Stimulated activated CD8-positive, alpha-beta memory T cell treated with anti-CD3 and anti-CD28 coated beads, Interleukin-2, amount 100 ng/mL, for 1 hour (primary cell): ENCODE data around the gene ST7.

ENCODE experiments used
- DNase-seq, 2 donors: peaks; one replicate each; pipeline ENCODE4 v3.0.0-alpha.2; 2020; ENCODE audit warnings: low read depth in 2 of 2

The ST7 gene

GRCh38 chr7:117130262-117130661 is 177.0 kb downstream of the ST7 start:
- no peak for DNase-seq

- DNase-seq = no peak
Measured at GRCh38 chr7:117132321-117133120, 179.2 kb downstream of the ST7 start.

- no peak for DNase-seq
Measured at GRCh38 chr7:117133125-117133524, 179.8 kb downstream of the ST7 start.

- DNase-seq = no peak
Measured at GRCh38 chr7:117134411-117134810, 181.1 kb downstream of the ST7 start.

GRCh38 chr7:117134889-117135552 is 181.7 kb downstream of the ST7 start:
- DNase-seq = no peak

- DNase-seq = no peak
Measured at GRCh38 chr7:117135553-117135891, 182.2 kb downstream of the ST7 start.

GRCh38 chr7:117137868-117138267 is 184.6 kb downstream of the ST7 start:
- no peak for DNase-seq

- no peak for DNase-seq
Measured at GRCh38 chr7:117138495-117138894, 185.2 kb downstream of the ST7 start.

- DNase-seq = no peak
Measured at GRCh38 chr7:117138981-117139380, 185.7 kb downstream of the ST7 start.

- DNase-seq = no peak
Measured at GRCh38 chr7:117139397-117139984, 186.2 kb downstream of the ST7 start.

- no peak for DNase-seq
Measured at GRCh38 chr7:117140921-117141320, 187.6 kb downstream of the ST7 start.

GRCh38 chr7:117143066-117143465 is 189.8 kb downstream of the ST7 start:
- DNase-seq = no peak

- no peak for DNase-seq
Measured at GRCh38 chr7:117143580-117143979, 190.3 kb downstream of the ST7 start.

GRCh38 chr7:117145333-117145732 is 192.0 kb downstream of the ST7 start:
- DNase-seq = no peak

GRCh38 chr7:117146059-117146458 is 192.8 kb downstream of the ST7 start:
- DNase-seq = no peak

- no peak for DNase-seq
Measured at GRCh38 chr7:117146511-117146910, 193.2 kb downstream of the ST7 start.

GRCh38 chr7:117148971-117149370 is 195.7 kb downstream of the ST7 start:
- DNase-seq = no peak

- no peak for DNase-seq
Measured at GRCh38 chr7:117149692-117150091, 196.4 kb downstream of the ST7 start.

GRCh38 chr7:117152213-117153007 is 199.1 kb downstream of the ST7 start:
- DNase-seq = no peak

- no peak for DNase-seq
Measured at GRCh38 chr7:117153016-117153545, 199.8 kb downstream of the ST7 start.

GRCh38 chr7:117154721-117155120 is 201.4 kb downstream of the ST7 start:
- no peak for DNase-seq

GRCh38 chr7:117155694-117156093 is 202.4 kb downstream of the ST7 start:
- DNase-seq = no peak
